Measurements from ENCODE around the gene RGS12. TPM values are rescaled to one million over a fixed set of nuclear protein-coding genes. Genes with fewer than 3 reads are reported as not detected.

The RGS12 gene
- polyA plus RNA-seq, 1 of the 3 experiments (the other 2 are of a cell fraction): 18.4 TPM

- no peak overlapping the region for H3K27ac ChIP-seq (ENCODE audit: low read depth in 2 of 2, low read length in 1 of 2)
- H3K36me3 ChIP-seq (replicated peaks in 1 of 2; ENCODE audit: control insufficient read depth in 1 of 2, insufficient read depth in 2 of 2, low read length in 1 of 2): no peaks in the 10 kb centered on the region
- no peaks in the 10 kb centered on the region for H3K79me2 ChIP-seq (ENCODE audit: insufficient read depth)
- no peak overlapping the region for H3K4me3 ChIP-seq (ENCODE audit: low read depth in 2 of 2, low read length in 1 of 2)
- H3K27me3 ChIP-seq (ENCODE audit: insufficient read depth): no peaks in the 10 kb centered on the region
- no peak overlapping the region for H3K4me2 ChIP-seq
- no peak overlapping the region for H3K9ac ChIP-seq
- no peaks in the 10 kb centered on the region for H3K9me3 ChIP-seq
- peaks cover 5 to 6% of the 10 kb centered on the region in 2 experiments; a peak in 2 of 4 replicates for H3K4me1 ChIP-seq (ENCODE audit: control insufficient read depth in 1 of 2, insufficient read depth in 2 of 2, low read depth in 1 of 2, low read length in 1 of 2)
- DNase-seq: no peak
- H3F3A ChIP-seq (replicated peaks; ENCODE audit: insufficient read depth): no peaks in the 10 kb centered on the region
- POLR2A ChIA-PET: no interaction called here
- H3K9me2 ChIP-seq: no peaks in the 10 kb centered on the region
- 89% methylated on average over 20 of the region's 32 CpGs for WGBS (ENCODE audit: low lambda C conversion rate)
- no peaks in the 10 kb centered on the region for H4K20me1 ChIP-seq (ENCODE audit: insufficient read depth)
- TF ChIP-seq GABPA (IDR thresholded peaks at IDR 0.05; ENCODE audit: low read depth) (no peak), MEF2A (IDR thresholded peaks at IDR 0.05; ENCODE audit: borderline replicate concordance, low read depth) (no peak), REST (IDR thresholded peaks at IDR 0.05; ENCODE audit: low read depth, low read length) (no peak), IRF3 (IDR thresholded peaks at IDR 0.05; ENCODE audit: low read depth, low read length) (no peak), SMC3 (IDR thresholded peaks at IDR 0.05; ENCODE audit: low read depth, low read length) (no peak), RAD21 (IDR thresholded peaks at IDR 0.05; ENCODE audit: low read length) (no peak), MAX (IDR thresholded peaks at IDR 0.05; ENCODE audit: low read depth) (no peak), POLR2AphosphoS5 (IDR thresholded peaks at IDR 0.05; ENCODE audit: low read depth, low read length) (no peak), CHD2 (IDR thresholded peaks at IDR 0.05; ENCODE audit: low read length, partially characterized antibody) (no peak), RXRA (IDR thresholded peaks at IDR 0.05; ENCODE audit: borderline replicate concordance, low read depth) (no peak), RCOR1 (IDR thresholded peaks at IDR 0.05; ENCODE audit: low read length) (no peak), MXI1 (IDR thresholded peaks at IDR 0.05; ENCODE audit: low read depth, low read length) (no peak), FOSL2 (IDR thresholded peaks at IDR 0.05; ENCODE audit: borderline replicate concordance, low read depth) (no peak), EZH2phosphoT487 (IDR thresholded peaks at IDR 0.05; ENCODE audit: borderline replicate concordance, low read depth) (no peak), TAF1 (IDR thresholded peaks at IDR 0.05; ENCODE audit: borderline replicate concordance, low read depth, low read length) (no peak), YY1 (IDR thresholded peaks at IDR 0.05; ENCODE audit: low read depth) (no peak)
- TF ChIP-seq, protein P1, sequence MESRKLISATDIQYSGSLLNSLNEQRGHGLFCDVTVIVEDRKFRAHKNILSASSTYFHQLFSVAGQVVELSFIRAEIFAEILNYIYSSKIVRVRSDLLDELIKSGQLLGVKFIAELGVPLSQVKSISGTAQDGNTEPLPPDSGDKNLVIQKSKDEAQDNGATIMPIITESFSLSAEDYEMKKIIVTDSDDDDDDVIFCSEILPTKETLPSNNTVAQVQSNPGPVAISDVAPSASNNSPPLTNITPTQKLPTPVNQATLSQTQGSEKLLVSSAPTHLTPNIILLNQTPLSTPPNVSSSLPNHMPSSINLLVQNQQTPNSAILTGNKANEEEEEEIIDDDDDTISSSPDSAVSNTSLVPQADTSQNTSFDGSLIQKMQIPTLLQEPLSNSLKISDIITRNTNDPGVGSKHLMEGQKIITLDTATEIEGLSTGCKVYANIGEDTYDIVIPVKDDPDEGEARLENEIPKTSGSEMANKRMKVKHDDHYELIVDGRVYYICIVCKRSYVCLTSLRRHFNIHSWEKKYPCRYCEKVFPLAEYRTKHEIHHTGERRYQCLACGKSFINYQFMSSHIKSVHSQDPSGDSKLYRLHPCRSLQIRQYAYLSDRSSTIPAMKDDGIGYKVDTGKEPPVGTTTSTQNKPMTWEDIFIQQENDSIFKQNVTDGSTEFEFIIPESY (IDR thresholded peaks at IDR 0.05; ENCODE audit: borderline replicate concordance, low read depth): no peak
- TF ChIP-seq, protein P2, sequence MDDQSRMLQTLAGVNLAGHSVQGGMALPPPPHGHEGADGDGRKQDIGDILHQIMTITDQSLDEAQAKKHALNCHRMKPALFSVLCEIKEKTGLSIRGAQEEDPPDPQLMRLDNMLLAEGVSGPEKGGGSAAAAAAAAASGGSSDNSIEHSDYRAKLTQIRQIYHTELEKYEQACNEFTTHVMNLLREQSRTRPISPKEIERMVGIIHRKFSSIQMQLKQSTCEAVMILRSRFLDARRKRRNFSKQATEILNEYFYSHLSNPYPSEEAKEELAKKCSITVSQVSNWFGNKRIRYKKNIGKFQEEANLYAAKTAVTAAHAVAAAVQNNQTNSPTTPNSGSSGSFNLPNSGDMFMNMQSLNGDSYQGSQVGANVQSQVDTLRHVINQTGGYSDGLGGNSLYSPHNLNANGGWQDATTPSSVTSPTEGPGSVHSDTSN (IDR thresholded peaks at IDR 0.05): no peak
- H2AFZ ChIP-seq (ENCODE audit: low read depth): no peak overlapping the region
- CTCF ChIA-PET: no interaction called here
These were observed 6.3 kb upstream of the RGS12 start for GRCh38 chr4:3286335-3287175.

Data from SK-N-SH (cell line).